GM13977 (cell line): Measurements from ENCODE around the gene CS.

Experiments used
- DNase-seq: peaks from one replicate; pipeline ENCODE4 v3.0.0; 2012; ENCODE audit warnings: low spot score
- CTCF ChIP-seq: IDR thresholded peaks from 2 replicates; pipeline ENCODE4 v1.5.1; 2012; ENCODE audit warnings: mild to moderate bottlenecking, control low read depth; ENCODE audit not compliant: insufficient read depth; ENCODE audit errors: extremely low read depth, missing control alignments
- in situ Hi-C: fragments of 300-500 bp; cut with MboI; formaldehyde crosslinking; loops from one replicate; pipeline ENCODE4 v1.12.0; 2022; ENCODE audit warnings: low sequenced_read_pairs, low pct_unique_long_range_greater_than_20kb, mixed read lengths, inconsistent platforms; ENCODE audit not compliant: unreplicated experiment

Gene CS

GRCh38 chr12:56252649-56253048, 47.5 kb downstream of the CS start:
- in situ Hi-C loops, result no loop called here
- no peak for DNase-seq
- TF ChIP-seq CTCF, result no peak

- no peak for DNase-seq
- no peak for TF ChIP-seq CTCF
- in situ Hi-C loops, result no loop called here
Observed at GRCh38 chr12:56248711-56249110, 51.4 kb downstream of the CS start.

DNA sequence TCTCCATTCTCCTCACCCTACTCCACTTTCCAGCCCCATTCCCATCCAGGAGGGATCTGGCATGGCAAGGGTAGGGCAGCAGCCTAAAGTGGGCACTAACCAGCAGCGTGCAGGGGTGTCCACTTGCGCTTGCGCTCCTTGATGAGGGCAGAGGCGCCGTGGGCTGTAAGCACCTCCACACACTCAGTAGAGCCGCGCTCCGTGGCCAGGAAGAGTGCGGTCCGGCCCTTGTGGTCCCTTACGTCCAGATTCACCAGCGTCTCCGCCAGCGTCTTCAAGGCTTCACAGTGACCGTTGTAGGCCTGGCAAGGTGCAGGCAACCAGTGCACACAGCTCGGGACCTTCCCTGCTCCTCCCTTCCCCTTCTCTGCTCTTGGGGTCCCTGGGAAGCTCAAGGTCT, 52.2 kb downstream of the CS start:
- DNase-seq, result no peak
- in situ Hi-C loops, result no loop called here
- TF ChIP-seq CTCF, result no peak

DNA sequence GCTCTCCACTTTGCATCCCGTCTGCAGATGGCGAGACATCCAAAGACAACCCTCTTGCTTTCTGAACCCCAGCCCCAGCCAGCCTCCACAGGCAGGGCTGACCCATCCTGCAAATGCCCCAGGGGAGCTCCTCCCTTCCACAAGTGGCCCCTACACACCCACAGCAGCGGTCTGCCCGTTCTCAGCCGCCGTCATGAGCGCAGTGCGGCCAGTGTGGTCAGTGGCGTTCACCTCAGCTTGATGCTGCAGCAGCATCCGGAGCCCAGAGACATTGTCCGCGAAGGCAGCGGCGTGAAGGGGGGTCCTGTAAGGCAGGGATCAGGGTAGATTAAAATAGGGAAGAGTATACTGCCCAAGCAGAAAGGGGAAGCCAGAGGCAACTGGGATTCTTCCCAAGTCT, 55.6 kb downstream of the CS start:
- no peak for TF ChIP-seq CTCF
- in situ Hi-C loops, result no loop called here
- DNase-seq, result no peak

DNA sequence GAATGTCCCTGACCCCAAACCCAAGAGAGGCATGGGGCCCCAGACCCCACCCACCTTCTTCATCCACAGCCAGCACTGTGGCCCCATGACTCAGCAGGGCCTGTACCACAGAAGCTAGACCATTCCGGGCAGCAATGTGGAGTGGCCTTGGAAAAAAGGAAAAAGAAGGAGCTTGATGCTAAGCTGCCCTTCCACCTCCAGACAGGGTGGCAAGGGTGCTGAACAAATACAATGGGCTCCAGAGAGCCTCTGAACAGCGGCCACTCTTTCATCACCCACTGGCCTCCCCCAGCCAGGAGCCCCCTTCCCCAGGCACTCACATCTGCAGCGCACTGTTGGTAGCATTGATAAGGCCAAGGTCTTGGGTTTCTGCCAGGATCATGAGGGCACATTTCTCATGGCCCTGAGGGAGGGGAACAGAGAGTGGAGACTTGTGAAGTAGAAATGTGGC, 56.4 kb downstream of the CS start:
- in situ Hi-C loops, result no loop called here
- TF ChIP-seq CTCF, result no peak
- DNase-seq, result no peak

DNA sequence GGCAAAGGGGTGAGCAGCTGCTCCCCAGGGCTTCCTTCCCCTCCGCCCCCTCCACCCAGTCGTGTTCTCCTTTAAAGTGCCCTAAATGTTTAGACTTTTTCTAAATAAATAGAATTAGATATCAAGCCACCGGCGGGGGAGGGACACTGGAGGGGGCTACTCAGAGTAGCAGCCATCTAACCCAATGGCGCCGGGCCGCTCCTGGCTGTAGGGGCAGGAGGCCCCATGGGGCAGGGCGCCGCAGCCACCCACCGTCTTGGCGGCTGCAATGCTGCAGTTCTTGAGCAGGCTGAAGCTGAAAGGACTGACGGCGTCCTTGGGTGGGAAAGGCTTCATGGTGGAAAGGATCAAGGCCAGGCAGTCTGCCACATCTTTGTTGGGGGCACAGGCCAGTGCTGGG, 57.1 kb downstream of the CS start:
- in situ Hi-C loops, result no loop called here
- TF ChIP-seq CTCF, result no peak
- DNase-seq, result no peak
